ENCODE results near the gene MEAK7.

GRCh38 chr16:84528322-84528721 lies 23.9 kb upstream of the MEAK7 start:
- no peak for TF ChIP-seq CTCF (IDR thresholded peaks at IDR 0.05)
- TF ChIP-seq POLR2A (IDR thresholded peaks at IDR 0.05) = no peak

Measured in testis (tissue), 2 donors.